A549 treated with dexamethasone at 1 μM for 4 hours (cell line): ENCODE results near the gene RPN1. TPM values are rescaled to one million over a fixed set of nuclear protein-coding genes. Genes with fewer than 3 reads are reported as not detected.

Experiments used
- total RNA-seq: library from RNA; stranded (reverse); fragments of 200-300 nt; extraction: Qiagen RNA extraction; gene quantifications from 5 replicates; pipeline ENCODE4 v1.2.3, GENCODE V29; 2022

Gene RPN1
- total RNA-seq, result 157 to 173 TPM (median 162 TPM) in 5 replicates

GRCh38 chr3:128650096-128651050 is at the start of gene RPN1:
Gene RPN1 (minus strand): TSS chr3:128650818. CDS start chr3:128650800, 18 bp downstream.

Other genes with a start within 250 kb of the RPN1 start
- not detected in 5 replicates for gene DNAJB8, start 183.9 kb downstream of the RPN1 start, total RNA-seq
- gene GATA2, start 157.6 kb downstream of the RPN1 start, total RNA-seq, result 3.9 to 5.7 TPM (median 4.6 TPM) in 5 replicates
- gene RAB7A, start 75.4 kb upstream of the RPN1 start, total RNA-seq, result 162 to 210 TPM (median 195 TPM) in 5 replicates
- gene ACAD9, start 228.8 kb upstream of the RPN1 start, total RNA-seq, result 22.9 to 28.0 TPM (median 26.3 TPM) in 5 replicates